Measurements from ENCODE around the gene SUCNR1.
"Not testable (repeated sequence)": the region's sequence is repeated elsewhere in the genome, so short reads cannot be mapped to it uniquely, and the experiment has no call there.

The SUCNR1 gene

GRCh38 chr3:151871639-151872468 lies 1.6 kb upstream of the SUCNR1 start:
- DNase-seq, result no peak

DNA sequence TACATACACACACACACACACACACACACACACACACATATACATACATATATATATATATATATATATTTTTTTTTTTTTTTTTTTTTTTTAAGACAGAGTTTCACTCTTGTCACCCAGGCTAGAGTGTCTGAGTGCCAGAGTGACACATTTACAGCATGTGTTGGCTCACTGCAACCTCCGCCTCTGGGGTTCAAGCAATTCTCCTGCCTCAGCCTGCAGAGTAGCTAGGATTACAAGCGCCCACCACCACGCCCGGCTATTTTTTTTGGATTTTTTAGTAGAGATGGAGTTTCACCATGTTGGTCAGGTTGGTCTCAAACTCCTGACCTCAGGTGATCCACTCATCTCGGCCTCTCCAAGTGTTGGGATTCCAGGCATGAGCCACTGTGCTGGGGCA lies 636 bp downstream of the SUCNR1 start:
- DNase-seq, result not testable (repeated sequence)

DNA sequence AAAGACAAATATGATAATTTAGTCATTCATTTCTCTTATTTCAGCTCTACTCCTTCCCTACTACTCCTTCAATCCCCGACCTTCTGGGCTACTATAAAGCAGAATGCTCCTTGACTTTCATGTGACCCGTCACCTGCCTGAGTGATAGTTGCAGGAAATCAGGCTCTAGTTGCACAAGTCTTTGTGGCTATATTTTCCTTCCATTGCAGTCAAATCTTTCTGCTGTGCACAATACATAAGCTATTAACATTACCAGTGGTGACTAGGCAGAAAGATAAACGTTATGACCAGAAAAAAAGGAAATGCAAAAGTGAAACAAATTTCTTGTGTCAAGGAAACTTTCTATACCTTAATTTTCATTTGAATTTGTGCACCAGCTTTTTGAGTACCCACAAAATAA lies 2.3 kb downstream of the SUCNR1 start:
- DNase-seq, result no peak

DNA sequence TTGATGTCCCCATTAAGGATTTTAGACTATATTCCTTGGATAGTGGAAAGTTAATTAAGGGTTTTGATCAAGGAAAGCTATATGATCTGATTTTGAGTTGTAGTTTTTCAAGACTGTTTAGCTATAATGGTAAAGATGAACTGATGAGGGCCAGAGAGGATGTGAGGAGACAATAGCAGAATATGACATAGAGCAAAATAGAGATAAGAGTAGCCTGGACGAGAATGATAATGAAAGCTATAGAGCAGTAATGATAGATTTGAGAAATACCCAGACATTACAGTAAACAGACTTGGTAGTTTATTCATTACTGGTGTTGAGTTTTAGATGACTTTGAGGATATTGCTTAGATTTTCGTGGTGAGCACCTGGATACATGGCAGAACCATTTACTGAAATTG lies 3.8 kb downstream of the SUCNR1 start:
- DNase-seq, result no peak

DNA sequence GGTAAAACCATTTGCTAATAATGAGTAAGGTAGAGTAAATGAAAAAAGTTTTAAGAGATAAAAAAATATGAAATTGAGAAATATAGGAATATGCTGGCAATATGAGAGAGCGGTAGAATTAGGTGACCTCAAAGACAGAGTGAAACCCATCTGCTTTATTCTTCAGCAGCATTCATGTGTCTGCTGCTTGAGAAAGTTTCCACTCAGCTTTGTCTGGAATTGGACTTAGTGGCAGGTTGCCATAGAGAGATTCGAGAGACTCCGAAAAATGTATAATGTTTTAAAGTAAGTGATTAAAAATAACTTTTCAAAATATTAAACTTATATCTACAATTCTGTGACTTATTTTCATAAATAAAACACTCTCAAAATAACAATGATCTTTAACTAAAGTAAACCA lies 5.0 kb downstream of the SUCNR1 start:
- DNase-seq, result no peak

DNA sequence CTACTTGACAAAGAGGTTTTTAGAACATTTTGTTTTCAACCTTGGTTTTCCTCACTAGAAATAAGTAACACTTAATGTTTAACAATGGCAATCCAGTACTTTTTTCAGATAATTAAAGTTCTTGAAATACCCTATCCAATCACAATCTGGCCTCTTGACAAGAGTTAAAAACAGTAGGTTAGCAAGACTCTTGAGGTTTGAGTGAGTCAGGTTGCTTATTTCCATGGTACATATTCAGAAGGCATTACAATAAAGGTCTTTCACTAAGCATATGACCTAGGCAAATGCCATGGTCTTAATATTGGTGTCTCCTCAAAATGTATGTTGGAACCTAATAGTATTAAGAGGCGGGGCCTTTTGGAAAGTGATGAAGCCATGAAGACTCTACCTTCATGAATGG lies 5.6 kb downstream of the SUCNR1 start:
- DNase-seq, result no peak

DNA sequence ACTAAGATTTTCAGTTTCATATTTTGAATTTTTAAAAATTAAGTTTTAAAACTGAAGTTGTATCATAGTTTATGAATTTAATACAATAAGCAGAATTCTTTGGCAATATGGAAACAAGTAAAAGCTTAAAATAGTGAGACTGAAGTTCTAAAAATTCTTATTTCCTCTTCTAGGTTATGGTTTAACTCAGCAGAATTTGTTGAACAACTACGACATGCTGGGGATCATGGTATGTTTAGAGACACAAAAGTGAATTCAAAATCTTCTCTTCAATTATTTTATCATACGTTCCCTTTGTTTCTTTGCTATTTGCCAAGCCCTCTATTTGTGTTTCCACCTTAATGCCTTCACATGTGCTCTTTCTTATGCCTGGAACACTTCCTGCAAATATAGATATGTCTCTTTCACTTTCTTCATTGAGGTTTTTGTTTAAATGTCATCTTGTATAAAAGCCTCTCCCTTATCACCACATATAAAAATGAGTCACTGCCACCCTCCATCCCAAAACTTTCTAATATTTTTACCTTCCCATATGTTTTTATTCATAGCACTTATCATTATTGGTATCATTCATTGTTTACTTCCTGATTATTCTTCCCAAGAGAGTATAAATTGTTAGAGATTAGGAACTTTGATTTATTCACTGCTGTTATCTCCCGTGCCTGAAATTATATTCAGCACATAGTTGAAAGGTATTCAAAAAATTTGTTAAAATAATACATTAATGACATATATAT lies 6.4 kb downstream of the SUCNR1 start:
- DNase-seq, result no peak

GRCh38 chr3:151880416-151880690 lies 6.9 kb downstream of the SUCNR1 start:
- DNase-seq, result no peak

DNA sequence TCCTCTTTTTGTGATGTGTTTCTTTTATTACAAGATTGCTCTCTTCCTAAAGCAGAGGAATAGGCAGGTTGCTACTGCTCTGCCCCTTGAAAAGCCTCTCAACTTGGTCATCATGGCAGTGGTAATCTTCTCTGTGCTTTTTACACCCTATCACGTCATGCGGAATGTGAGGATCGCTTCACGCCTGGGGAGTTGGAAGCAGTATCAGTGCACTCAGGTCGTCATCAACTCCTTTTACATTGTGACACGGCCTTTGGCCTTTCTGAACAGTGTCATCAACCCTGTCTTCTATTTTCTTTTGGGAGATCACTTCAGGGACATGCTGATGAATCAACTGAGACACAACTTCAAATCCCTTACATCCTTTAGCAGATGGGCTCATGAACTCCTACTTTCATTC lies 7.7 kb downstream of the SUCNR1 start:
- DNase-seq, result no peak

DNA sequence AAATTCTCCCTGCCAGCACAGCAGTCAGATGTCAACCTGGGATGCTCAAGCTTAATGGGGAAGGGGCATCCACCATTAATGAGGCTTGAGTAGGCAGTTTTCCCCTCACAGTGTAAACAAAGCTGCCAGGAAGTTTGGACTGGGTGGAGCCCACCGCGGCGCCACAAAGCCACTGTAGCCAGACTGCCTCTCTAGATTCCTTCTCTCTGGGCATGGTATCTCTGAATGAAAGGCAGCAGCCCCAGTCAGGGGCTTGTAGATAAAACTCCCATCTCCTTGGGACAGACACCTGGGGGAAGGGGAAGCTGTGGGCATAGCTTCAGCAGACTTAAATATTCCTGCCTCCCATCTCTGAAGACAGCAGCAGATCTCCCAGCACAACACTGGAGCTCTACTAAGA lies 12.0 kb downstream of the SUCNR1 start:
- not testable (repeated sequence) for DNase-seq

DNA sequence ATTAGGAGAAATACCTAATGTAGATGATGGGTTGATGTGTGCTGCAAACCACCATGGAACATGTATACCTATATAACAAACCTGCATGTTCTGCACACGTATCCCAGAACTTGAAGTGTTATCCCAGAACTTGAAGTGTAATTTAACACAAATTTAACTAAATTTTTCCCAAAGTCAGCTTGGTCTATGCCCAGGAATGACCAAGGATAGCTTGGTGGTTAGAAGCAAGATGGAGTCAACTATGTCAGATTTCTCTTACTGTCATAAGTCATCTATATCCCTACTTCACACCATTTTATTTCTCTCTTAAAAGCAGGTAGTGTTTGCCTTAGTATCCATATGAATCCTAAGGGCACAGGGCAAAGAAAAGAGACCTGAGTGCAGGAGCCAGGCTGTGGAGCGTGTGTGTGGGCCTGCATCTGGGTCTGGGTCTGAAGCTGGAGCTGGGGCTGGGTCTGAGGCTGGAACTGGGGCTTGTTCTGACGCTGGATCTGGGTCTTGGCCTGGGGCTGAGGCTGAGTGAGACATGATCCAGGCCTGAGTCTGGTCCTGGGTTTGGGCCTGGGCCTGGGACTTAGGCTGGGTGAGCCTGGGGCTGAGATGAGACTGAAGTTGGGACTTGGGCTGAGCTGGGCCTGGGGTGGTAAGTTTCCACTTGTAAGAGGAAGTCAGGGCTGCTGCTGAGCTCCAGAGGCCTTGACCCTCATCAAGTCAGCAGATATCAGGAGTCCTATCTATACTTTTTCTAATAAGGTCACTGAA lies 14.2 kb downstream of the SUCNR1 start:
- DNase-seq, result not testable (repeated sequence)

DNA sequence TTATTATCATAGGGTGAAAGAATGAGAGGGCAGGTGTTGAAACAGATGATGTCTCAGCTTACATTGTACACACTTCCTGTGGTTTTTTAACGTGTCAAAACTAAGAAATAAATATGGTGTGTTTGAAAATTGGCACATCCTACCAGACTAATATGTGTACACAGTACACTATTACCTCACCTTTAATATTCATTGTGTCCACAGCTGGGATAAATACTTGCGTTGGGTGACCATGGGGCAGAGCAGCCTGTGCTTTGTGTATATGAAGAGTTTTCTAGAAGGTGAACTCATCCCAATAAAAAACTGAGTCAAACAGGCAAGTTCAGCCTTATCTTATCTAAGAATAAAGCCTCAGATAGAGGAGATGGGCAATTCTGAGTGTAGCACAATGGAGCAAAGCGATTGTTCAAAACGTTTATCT lies 17.3 kb downstream of the SUCNR1 start:
- peak; percentile 56 for DNase-seq

DNA sequence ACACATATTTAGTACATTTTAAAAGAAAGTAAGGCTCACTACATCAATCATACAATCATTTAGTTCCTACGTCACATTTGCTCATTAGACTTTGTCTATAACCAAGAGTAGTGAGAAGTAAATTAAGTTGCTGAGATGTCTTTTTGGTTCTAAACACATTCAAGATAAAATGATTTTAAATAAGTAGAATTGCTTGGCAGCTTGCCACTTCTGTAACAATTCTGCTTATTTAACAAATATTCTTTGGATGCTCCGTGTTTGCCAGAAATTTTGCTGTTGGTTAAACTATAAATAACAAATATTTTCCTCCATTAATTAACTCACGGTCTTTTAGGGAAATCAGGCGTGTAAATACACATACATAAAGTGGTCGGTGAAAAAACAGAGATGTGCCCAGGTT lies 18.3 kb downstream of the SUCNR1 start:
- DNase-seq, result no peak

DNA sequence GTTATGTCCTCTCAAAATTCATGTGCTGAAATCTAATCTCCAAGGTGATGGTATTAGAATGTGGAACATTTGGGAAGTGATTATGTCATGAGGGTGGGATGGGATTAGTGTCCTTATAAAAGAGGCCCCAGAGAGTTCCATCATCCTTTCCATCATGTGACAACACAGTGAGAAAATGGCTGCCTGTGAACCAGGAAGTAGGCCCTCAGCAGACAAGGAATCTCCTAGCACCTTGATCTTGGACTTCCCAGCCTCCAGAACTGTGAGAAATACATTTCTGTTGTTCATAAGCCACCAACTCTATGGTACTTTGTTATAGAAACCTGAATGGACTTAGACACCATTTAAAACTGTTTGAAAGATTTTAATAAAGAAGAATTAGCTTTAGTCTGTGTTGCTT lies 20.8 kb downstream of the SUCNR1 start:
- DNase-seq, result no peak

- DNase-seq, result no peak
Measured at GRCh38 chr3:151895478-151896241, 22.2 kb downstream of the SUCNR1 start.

DNA sequence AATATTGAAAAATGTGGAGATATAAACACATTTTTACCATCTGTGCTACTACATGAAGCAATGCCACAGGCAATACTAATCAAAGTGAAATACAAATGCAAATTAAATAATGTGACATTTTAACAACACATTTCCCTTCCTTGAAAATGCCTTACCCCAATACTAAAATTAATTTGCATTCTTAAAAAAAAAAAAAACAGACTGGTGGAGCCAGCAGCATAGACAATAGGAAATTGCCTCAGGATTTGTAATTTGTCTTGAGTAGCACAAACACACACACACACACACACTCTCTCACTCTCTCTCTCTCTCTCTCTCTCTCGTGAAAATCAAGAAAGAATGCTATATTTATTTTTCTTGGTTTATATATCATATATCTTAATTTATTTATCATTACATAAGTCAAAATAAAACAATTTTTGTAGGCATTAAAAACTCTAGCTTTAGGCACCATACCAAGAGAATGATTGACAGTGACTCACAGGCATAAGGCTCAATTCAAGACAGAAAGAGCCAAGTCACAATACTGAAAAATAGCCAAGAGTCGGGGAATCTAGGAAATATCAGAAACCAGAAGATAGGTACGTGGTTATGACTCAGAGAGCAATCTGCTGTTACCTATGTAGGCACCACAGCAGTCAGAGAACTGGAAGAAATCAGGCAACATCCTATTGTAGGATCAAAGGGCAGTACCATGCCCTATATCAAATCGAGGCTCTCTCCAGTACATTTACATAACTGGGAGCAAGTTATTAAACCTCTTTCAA lies 23.0 kb downstream of the SUCNR1 start:
- no peak for DNase-seq

DNA sequence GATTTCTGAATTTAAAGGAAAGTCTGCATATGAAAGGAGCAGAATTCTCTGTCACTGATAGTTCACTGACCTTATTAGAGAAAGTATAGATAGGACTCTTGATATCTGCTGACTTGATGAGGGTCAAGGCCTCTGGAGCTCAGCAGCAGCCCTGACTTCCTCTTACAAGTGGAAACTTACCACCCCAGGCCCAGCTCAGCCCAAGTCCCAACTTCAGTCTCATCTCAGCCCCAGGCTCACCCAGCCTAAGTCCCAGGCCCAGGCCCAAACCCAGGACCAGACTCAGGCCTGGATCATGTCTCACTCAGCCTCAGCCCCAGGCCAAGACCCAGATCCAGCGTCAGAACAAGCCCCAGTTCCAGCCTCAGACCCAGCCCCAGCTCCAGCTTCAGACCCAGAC lies 24.7 kb downstream of the SUCNR1 start:
- not testable (repeated sequence) for DNase-seq

DNA sequence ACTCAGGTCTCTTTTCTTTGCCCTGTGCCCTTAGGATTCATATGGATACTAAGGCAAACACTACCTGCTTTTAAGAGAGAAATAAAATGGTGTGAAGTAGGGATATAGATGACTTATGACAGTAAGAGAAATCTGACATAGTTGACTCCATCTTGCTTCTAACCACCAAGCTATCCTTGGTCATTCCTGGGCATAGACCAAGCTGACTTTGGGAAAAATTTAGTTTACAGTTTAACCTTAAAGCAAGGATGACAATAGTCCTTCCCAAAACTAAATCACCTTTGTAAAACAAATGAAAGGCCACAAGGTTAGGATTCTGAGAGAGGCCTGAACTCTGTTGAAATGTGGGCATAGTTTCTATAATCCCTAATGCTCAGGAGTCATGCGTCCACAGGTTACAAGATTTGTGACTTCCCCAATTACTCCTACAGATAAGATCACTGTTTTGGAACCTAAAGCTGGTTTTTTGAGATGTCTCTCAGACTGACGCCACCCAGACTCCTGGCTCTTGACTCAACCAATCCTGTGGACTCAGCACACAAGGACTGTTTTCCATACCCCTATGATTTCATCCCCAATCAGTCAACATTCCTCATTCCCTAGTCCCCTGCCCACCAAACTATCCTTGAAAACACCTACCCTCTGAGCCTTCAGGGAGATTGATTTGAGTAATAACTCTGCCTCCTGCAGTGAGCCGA lies 25.3 kb downstream of the SUCNR1 start:
- not testable (repeated sequence) for DNase-seq

- no peak for DNase-seq
Measured at GRCh38 chr3:151899996-151900395, 26.6 kb downstream of the SUCNR1 start.

DNA sequence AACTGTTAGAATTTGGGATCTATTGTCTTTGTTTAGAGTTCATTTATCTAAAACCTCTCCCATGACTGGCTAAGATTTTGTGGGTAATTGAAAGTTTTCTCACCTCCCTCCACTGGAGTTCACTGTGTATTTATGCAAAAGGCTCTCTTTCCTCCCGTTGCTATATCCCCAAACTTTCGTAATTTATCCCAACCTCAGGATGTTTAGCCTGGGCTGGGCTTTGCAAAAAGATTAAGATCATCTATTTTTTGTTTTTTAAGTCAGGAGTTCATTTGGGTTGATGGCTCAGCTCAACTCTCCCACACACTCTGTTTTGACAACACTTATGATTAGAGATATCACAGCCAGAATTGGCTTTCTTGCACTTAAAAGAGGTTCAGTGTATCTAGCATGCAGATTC lies 27.0 kb downstream of the SUCNR1 start:
- DNase-seq, result no peak

DNA sequence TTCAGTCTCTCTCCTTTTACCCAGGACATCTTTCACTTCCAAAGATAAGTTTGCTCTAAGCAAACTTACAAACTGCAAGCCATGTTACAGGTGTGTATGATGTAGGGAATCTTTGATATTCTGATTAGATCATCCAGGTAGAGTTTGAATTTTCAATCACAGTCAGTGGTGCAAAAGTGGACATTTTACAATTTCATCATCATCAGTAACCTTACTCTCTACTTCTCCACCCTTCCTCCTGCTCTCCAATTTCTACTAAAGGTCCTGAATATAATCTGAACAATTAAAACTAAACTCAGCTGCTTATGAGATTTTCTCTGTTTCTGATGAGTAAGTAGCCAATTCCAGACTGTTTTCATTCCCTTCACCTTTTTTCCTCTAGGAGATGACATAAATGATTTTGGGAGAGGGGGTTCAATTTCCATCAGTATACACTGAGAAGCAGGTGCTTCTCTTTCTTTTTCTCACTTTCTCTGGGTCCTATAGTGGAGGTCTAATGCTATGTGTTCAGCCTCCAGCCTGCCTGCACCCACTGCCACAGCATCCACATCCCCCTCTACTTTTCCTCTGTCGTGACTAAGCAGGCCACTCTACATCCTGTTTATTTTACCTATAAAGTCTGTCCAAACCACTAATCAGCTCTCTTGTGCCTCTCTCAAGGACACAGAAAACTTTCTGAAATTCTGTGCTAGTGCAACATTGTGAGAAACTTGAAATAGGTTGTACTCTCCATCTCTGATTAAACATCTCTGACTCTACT lies 27.6 kb downstream of the SUCNR1 start:
- no peak for DNase-seq
